ENCODE data around the gene GIMAP2. TPM values are rescaled to one million over a fixed set of nuclear protein-coding genes. Genes with fewer than 3 reads are reported as not detected.
A peak's percentile ranks its signal among the peaks of the same experiment; 100 is the strongest.

GIMAP2 gene
- 10 to 100 TPM in 2 of 3 donors, 1 to 10 TPM in 1; 9.2 to 18.2 (median 10.7) TPM for total RNA-seq

DNA sequence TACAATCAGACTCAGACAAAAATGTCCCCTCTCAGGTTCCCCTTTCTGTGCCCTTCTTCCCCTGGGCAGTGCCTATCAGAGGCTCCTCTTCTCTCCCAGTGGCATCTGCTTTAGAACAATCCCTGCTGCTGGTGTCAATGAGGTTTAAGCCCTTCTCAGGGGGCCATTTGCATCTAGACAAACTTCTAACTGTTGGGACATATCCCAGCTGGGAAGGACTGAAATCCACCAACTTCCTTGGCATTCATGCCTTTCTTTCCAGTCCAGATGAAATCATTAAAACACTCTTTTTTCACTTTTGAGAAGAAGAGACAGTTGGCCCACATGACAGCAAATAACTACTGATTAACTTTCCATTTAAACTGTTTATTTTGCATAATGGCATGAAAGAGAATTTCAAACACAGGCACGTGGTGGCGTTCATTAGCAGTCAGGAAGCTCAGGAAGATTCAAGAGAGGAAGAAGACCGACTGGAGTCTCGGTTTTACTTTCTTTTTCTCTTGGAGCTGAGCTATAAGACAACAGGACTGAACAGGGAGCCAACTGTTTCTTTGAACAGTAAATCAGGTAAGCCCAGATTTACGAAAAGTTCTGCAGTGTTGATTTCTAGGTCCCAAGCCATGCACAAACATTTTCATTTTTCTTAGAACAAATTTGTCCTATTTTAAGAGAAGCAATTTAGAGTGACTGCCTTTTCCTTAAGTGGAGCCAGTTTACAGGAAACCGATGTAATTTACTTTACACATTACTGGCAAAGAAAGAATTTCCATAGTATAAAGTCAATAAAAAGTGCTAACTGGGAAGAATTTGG lies at the start of gene GIMAP2:
TSS of gene GIMAP2 (plus strand) at position 488 of the 811 bp plus-strand sequence. CDS start 1,354 bp downstream, outside the sequence.
- no peaks in the 10 kb centered on the region for H3K9me3 ChIP-seq
- H3K4me3 ChIP-seq, result peak within 1 kb of the TSS; percentile 48 to 73 (median 50)
- H3K36me3 ChIP-seq, result no peaks in the 10 kb centered on the region
- H3K4me1 ChIP-seq, result no peaks in the 10 kb centered on the region
- no peak for DNase-seq (ENCODE audit: low spot score in 2 of 2)
- no peaks in the 10 kb centered on the region for H3K27me3 ChIP-seq
- TF ChIP-seq POLR2AphosphoS5 (IDR thresholded peaks at IDR 0.05) (no peak), POLR2A (IDR thresholded peaks at IDR 0.05) (no peak)
- TF ChIP-seq, protein P1, sequence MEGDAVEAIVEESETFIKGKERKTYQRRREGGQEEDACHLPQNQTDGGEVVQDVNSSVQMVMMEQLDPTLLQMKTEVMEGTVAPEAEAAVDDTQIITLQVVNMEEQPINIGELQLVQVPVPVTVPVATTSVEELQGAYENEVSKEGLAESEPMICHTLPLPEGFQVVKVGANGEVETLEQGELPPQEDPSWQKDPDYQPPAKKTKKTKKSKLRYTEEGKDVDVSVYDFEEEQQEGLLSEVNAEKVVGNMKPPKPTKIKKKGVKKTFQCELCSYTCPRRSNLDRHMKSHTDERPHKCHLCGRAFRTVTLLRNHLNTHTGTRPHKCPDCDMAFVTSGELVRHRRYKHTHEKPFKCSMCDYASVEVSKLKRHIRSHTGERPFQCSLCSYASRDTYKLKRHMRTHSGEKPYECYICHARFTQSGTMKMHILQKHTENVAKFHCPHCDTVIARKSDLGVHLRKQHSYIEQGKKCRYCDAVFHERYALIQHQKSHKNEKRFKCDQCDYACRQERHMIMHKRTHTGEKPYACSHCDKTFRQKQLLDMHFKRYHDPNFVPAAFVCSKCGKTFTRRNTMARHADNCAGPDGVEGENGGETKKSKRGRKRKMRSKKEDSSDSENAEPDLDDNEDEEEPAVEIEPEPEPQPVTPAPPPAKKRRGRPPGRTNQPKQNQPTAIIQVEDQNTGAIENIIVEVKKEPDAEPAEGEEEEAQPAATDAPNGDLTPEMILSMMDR (IDR thresholded peaks at IDR 0.05), result no peak
- peak within 1 kb of the TSS; percentile 64 to 71 for H3K27ac ChIP-seq
- intact Hi-C loops (cut with DNase I; ENCODE audit: low total_unique reads), result no loop called here

GRCh38 chr7:150641854-150642253 lies 43.7 kb upstream of the GIMAP2 start:
- no peak for TF ChIP-seq POLR2AphosphoS5 (IDR thresholded peaks at IDR 0.05)
- TF ChIP-seq POLR2A (IDR thresholded peaks at IDR 0.05), result no peak
- TF ChIP-seq, protein P1 (IDR thresholded peaks at IDR 0.05), result no peak
- intact Hi-C loops (cut with DNase I; ENCODE audit: low total_unique reads), result no loop called here

GRCh38 chr7:150642926-150643325 lies 42.6 kb upstream of the GIMAP2 start:
- no peak for DNase-seq (ENCODE audit: low spot score in 2 of 2)
- Histone ChIP-seq H3K36me3 (no peaks in the 10 kb centered on the region), H3K4me1 (no peaks in the 10 kb centered on the region), H3K9me3 (peaks cover 0 to 12% of the 10 kb centered on the region in 2 donors), H3K27me3 (no peaks in the 10 kb centered on the region), H3K27ac (no peak overlapping the region), H3K4me3 (no peak overlapping the region)
- intact Hi-C loops (cut with DNase I; ENCODE audit: low total_unique reads), result no loop called here
- TF ChIP-seq, protein P1 (IDR thresholded peaks at IDR 0.05), result no peak
- TF ChIP-seq POLR2AphosphoS5 (IDR thresholded peaks at IDR 0.05), result no peak
- TF ChIP-seq POLR2A (IDR thresholded peaks at IDR 0.05), result no peak

More at GRCh38 chr7:150641854-150642253, 43.7 kb upstream of the GIMAP2 start:
- no peak overlapping the region for H3K4me3 ChIP-seq
- no peak for DNase-seq (ENCODE audit: low spot score in 2 of 2)
- H3K4me1 ChIP-seq, result no peaks in the 10 kb centered on the region
- no peaks in the 10 kb centered on the region for H3K27me3 ChIP-seq
- H3K36me3 ChIP-seq, result no peaks in the 10 kb centered on the region
- H3K27ac ChIP-seq, result no peak overlapping the region
- H3K9me3 ChIP-seq, result peaks cover 0 to 16% of the 10 kb centered on the region in 2 donors

GRCh38 chr7:150645259-150646020 lies 40.1 kb upstream of the GIMAP2 start:
- TF ChIP-seq, protein P1 (IDR thresholded peaks at IDR 0.05), result no peak
- TF ChIP-seq POLR2A (IDR thresholded peaks at IDR 0.05) (no peak), POLR2AphosphoS5 (IDR thresholded peaks at IDR 0.05) (no peak)
- no peaks in the 10 kb centered on the region for H3K4me1 ChIP-seq
- intact Hi-C loops (cut with DNase I; ENCODE audit: low total_unique reads), result no loop called here

More at GRCh38 chr7:150645259-150646020, 40.1 kb upstream of the GIMAP2 start:
- no peaks in the 10 kb centered on the region for H3K9me3 ChIP-seq
- H3K27me3 ChIP-seq, result no peaks in the 10 kb centered on the region
- no peak overlapping the region for H3K27ac ChIP-seq
- no peak overlapping the region for H3K4me3 ChIP-seq
- DNase-seq (ENCODE audit: low spot score in 2 of 2), result no peak
- H3K36me3 ChIP-seq, result no peaks in the 10 kb centered on the region
